Panc1 (cell line): ENCODE data around the gene ZC3H10.

Source experiments
- CTCF ChIP-seq: fragments of 450-650 bp; IDR thresholded peaks from 2 replicates; pipeline ENCODE4 v1.5.1; 2017; ENCODE audit warnings: mild to moderate bottlenecking
- POLR2AphosphoS5 ChIP-seq: IDR thresholded peaks from 2 replicates; pipeline ENCODE4 v1.6.1; 2012; ENCODE audit warnings: mild to moderate bottlenecking, low read depth, low read length, moderate library complexity
- TCF7L2 ChIP-seq: IDR thresholded peaks from 2 replicates; pipeline ENCODE4 v1.6.1; 2011; ENCODE audit warnings: mild to moderate bottlenecking, low read depth, low read length, inconsistent platforms
- TF ChIP-seq, protein P1 (sequence below), 2 experiments: IDR thresholded peaks; 2 replicates each; pipeline ENCODE4 v1.6.1; 2011 to 2012; ENCODE audit warnings: low read depth in 2 of 2, control low read depth in 1 of 2, low read length in 1 of 2, mild to moderate bottlenecking in 1 of 2, moderate library complexity in 1 of 2; ENCODE audit not compliant: insufficient read depth in 1 of 2

GRCh38 chr12:56071648-56072047 lies 46.4 kb upstream of the ZC3H10 start:
- TF ChIP-seq CTCF (no peak), POLR2AphosphoS5 (no peak), TCF7L2 (no peak)
- TF ChIP-seq, protein P1, sequence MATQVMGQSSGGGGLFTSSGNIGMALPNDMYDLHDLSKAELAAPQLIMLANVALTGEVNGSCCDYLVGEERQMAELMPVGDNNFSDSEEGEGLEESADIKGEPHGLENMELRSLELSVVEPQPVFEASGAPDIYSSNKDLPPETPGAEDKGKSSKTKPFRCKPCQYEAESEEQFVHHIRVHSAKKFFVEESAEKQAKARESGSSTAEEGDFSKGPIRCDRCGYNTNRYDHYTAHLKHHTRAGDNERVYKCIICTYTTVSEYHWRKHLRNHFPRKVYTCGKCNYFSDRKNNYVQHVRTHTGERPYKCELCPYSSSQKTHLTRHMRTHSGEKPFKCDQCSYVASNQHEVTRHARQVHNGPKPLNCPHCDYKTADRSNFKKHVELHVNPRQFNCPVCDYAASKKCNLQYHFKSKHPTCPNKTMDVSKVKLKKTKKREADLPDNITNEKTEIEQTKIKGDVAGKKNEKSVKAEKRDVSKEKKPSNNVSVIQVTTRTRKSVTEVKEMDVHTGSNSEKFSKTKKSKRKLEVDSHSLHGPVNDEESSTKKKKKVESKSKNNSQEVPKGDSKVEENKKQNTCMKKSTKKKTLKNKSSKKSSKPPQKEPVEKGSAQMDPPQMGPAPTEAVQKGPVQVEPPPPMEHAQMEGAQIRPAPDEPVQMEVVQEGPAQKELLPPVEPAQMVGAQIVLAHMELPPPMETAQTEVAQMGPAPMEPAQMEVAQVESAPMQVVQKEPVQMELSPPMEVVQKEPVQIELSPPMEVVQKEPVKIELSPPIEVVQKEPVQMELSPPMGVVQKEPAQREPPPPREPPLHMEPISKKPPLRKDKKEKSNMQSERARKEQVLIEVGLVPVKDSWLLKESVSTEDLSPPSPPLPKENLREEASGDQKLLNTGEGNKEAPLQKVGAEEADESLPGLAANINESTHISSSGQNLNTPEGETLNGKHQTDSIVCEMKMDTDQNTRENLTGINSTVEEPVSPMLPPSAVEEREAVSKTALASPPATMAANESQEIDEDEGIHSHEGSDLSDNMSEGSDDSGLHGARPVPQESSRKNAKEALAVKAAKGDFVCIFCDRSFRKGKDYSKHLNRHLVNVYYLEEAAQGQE (IDR thresholded peaks at IDR 0.05; ENCODE audit: insufficient read depth in 1 of 2, low read depth in 2 of 2, low read length in 1 of 2), result no peak
